Left ventricle myocardium inferior (tissue), 1 donor: ENCODE measurements around the gene MYO18B. TPM values are rescaled to one million over a fixed set of nuclear protein-coding genes. Genes with fewer than 3 reads are reported as not detected.

Experiments
- DNase-seq: peaks from one replicate; pipeline ENCODE4 v3.0.0-alpha.2; 2020
- H3K27ac ChIP-seq: fragments of 200-600 bp; replicated peaks from 2 replicates; pipeline ENCODE4 v1.8.0; 2021
- H3K27me3 ChIP-seq: fragments of 200-600 bp; 2 replicates; pipeline ENCODE4 v1.8.0; 2021; ENCODE audit warnings: low read depth
- H3K36me3 ChIP-seq: fragments of 200-600 bp; 2 replicates; pipeline ENCODE4 v1.8.0; 2021
- H3K4me1 ChIP-seq: fragments of 200-600 bp; 2 replicates; pipeline ENCODE4 v1.8.0; 2021
- H3K4me3 ChIP-seq: fragments of 200-600 bp; 2 replicates; pipeline ENCODE4 v1.8.0; 2021; ENCODE audit warnings: mild to moderate bottlenecking, moderate library complexity
- H3K9me3 ChIP-seq: fragments of 200-600 bp; replicated peaks from 2 replicates; pipeline ENCODE4 v1.8.0; 2021
- intact Hi-C: fragments of 100-400 bp; cut with micrococcal nuclease; formaldehyde crosslinking; loops from one replicate; pipeline ENCODE4 v1.11.0; 2022
- total RNA-seq: library from RNA; stranded (reverse); fragmentation: NEBNext Ultra II Directional; extraction: Animal tissue kit (Norgen Biotek cat#: 25700); gene quantifications from one replicate; pipeline ENCODE4 v1.2.1, GENCODE V29; 2021
- TF ChIP-seq, protein P1 (sequence below): fragments of 200-600 bp; IDR thresholded peaks from 2 replicates; pipeline ENCODE4 v1.8.0; 2021; ENCODE audit warnings: antibody characterized with exemption, mild to moderate bottlenecking, borderline replicate concordance
- donor health status: DM: no; HTN: yes; CAD: no; lungs with severe emphysema.

MYO18B gene
- total RNA-seq, 1 donor from 2014 or later: 163 TPM

DNA sequence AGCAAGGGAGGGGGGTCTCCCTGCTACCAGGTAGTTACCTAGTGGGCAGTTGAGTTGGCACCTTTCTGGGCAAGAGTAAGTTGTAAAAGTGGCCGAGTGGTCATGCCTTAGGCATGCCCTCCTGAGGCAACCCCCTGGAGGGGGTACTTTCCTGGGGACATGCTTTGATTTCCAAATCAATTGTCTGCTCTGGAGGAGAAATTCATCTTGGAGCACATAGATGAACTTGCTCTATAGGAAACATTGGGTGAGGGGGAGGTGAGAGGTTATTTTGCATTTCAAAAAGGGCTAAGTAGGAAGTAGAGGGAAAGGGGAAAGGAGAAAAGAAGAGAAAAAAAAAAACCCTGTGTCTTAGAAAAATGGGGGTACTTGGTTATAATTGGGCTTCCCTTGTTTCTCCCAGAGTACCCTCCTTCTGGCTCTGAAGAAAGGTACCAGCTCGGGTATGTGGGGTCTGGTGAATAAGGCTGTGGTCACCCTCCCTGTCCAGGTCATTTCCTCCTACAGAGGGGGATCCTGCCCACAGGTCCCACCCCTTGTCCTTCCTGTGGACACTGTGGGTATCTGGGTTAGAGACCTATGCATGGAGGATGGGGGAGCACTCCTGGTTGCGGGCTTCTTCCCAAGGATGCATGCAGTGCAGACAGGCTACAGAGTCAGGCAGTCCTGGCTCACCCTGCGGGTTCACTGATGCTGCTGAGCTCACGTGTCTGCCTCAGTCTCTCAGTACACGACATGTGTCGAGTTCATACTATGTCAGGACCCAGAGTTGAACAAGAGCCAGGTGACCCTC, 193.5 kb downstream of the MYO18B start:
- H3K4me3 ChIP-seq: no peak overlapping the region
- no peaks in the 10 kb centered on the region for H3K9me3 ChIP-seq
- no peak overlapping the region for H3K27ac ChIP-seq
- H3K27me3 ChIP-seq: peaks cover 12% of the 10 kb centered on the region
- H3K36me3 ChIP-seq: peaks cover 17% of the 10 kb centered on the region
- intact Hi-C loops: no loop called here
- no peaks in the 10 kb centered on the region for H3K4me1 ChIP-seq
- DNase-seq: no peak
- TF ChIP-seq, protein P1, sequence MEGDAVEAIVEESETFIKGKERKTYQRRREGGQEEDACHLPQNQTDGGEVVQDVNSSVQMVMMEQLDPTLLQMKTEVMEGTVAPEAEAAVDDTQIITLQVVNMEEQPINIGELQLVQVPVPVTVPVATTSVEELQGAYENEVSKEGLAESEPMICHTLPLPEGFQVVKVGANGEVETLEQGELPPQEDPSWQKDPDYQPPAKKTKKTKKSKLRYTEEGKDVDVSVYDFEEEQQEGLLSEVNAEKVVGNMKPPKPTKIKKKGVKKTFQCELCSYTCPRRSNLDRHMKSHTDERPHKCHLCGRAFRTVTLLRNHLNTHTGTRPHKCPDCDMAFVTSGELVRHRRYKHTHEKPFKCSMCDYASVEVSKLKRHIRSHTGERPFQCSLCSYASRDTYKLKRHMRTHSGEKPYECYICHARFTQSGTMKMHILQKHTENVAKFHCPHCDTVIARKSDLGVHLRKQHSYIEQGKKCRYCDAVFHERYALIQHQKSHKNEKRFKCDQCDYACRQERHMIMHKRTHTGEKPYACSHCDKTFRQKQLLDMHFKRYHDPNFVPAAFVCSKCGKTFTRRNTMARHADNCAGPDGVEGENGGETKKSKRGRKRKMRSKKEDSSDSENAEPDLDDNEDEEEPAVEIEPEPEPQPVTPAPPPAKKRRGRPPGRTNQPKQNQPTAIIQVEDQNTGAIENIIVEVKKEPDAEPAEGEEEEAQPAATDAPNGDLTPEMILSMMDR: no peak

DNA sequence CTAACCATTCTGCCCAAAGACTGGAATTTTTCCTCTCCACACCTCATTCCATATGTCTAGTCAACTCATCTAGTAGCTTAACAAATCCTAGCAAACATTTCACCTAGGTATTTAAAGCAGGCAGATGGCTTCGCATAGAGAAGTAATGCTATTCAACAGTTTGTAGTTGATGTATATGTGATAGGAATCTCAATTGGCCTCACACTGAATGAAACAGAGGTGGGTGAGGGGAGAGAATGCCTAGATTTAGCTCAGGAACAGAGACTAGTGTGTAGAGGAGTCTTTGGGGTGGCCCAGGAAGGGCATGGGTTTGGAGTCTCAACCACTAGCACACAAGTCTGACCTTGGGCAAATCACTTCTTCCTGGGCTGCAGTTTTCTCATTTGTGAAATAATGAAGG, 196.2 kb downstream of the MYO18B start:
- peaks cover 13% of the 10 kb centered on the region for H3K36me3 ChIP-seq

DNA sequence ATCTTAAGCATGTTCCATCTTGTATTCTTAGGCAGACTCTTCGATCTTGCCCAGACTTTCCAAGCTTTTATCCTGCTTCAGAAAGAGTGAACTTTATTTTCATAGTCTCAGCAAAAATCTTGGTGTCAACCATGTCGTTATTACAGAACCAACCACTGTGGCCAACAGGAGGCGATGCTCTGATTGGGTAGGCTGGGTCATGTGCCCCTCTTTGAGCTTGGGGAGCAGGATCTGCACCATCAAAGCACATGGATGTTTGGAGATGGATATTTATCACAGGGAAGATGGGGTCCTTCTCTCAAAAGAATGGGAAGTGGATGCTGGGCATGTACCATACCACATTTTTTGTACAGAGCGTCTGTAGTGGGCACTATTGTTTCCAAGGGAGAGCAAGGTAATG, 197.4 kb downstream of the MYO18B start:
- H3K27ac ChIP-seq: no peak overlapping the region
- peaks cover 18% of the 10 kb centered on the region for H3K36me3 ChIP-seq
- intact Hi-C loops: no loop called here
- H3K4me3 ChIP-seq: no peak overlapping the region
- H3K4me1 ChIP-seq: peaks cover 28% of the 10 kb centered on the region
- H3K9me3 ChIP-seq: no peaks in the 10 kb centered on the region
- no peak for DNase-seq
- TF ChIP-seq, protein P1: no peak
- peaks cover 5% of the 10 kb centered on the region for H3K27me3 ChIP-seq

More for the DNA sequence above, 196.2 kb downstream of the MYO18B start:
- Histone ChIP-seq H3K9me3 (no peaks in the 10 kb centered on the region), H3K27ac (no peak overlapping the region), H3K4me3 (no peak overlapping the region), H3K27me3 (peaks cover 11% of the 10 kb centered on the region), H3K4me1 (peaks cover 26% of the 10 kb centered on the region)
- no peak for DNase-seq
- intact Hi-C loops: no loop called here
- TF ChIP-seq, protein P1: no peak

DNA sequence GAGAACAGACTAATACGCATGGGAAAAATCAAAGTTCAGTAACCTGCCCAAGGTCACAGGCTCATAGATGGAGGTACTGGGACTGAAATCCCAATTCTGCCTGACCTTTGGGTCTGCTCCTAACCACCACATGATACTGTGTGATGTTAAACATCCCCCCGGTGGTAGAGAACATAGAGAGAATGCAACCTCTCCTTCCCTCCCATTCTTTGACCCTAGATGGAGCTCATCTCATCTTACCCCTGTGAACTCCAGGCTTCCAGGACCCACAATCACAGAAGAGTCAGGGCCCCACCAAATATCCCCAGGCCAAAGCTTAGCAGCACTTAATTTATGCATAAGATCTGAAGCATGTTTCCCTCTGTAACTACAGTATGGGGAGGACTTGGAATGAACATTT, 198.5 kb downstream of the MYO18B start:
- no peaks in the 10 kb centered on the region for H3K9me3 ChIP-seq
- no peak for DNase-seq
- TF ChIP-seq, protein P1: no peak
- H3K36me3 ChIP-seq: peaks cover 18% of the 10 kb centered on the region
- no peaks in the 10 kb centered on the region for H3K27me3 ChIP-seq
- intact Hi-C loops: no loop called here
- no peak overlapping the region for H3K27ac ChIP-seq
- peaks cover 28% of the 10 kb centered on the region for H3K4me1 ChIP-seq
- no peak overlapping the region for H3K4me3 ChIP-seq

DNA sequence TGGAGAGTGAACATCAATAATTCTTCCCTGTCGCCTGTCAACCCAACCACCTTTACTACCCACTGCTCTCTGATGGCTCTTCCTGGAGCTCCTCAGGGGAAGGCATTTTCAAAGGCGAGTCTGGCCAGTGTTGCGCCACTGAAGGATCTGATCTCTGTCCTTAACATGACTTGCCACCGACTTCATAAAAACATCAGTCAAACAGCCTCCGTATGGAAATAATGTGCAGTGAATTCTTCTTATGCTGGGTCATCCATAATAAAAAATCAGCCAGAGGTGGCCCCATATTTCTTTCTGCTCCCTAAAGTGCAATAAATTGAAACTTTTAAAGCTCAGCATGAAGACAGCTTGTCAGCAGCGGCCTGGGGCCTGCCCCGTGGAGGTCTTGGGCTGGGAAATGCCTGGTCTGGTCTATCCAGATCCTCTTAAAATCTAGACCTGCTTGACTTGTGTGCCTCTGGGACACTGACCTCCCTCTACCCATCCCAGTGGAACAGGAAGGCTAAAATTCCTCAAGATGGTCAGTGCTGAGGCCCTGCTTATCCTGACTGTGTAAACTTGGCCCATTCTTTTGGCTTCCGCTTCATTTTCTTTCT, 199.5 kb downstream of the MYO18B start:
- no peaks in the 10 kb centered on the region for H3K9me3 ChIP-seq
- H3K4me1 ChIP-seq: peaks cover 28% of the 10 kb centered on the region
- TF ChIP-seq, protein P1: no peak
- H3K4me3 ChIP-seq: no peak overlapping the region
- H3K27ac ChIP-seq: peak overlapping the region; percentile 70
- H3K36me3 ChIP-seq: peaks cover 15% of the 10 kb centered on the region
- no peaks in the 10 kb centered on the region for H3K27me3 ChIP-seq
- DNase-seq: no peak
- intact Hi-C loops: no loop called here
